Gastroesophageal sphincter (tissue), 4 donors: ENCODE measurements around the gene GNLY. TPM values are rescaled to one million over a fixed set of nuclear protein-coding genes. Genes with fewer than 3 reads are reported as not detected.
"Not testable (repeated sequence)": the region's sequence is repeated elsewhere in the genome, so short reads cannot be mapped to it uniquely, and the experiment has no call there.

Source experiments
- ATAC-seq: fragments of 150-250 bp; one replicate; pipeline ENCODE4 v1.9.1; 2016; ENCODE audit warnings: mild to moderate bottlenecking, moderate library complexity
- H3K27ac ChIP-seq, 4 donors: fragments of 200-600 bp; sonication (generic) in 3 of 4; 1 replicate in 3 of 4; 2 replicates in 1 of 4; pipeline ENCODE4 v1.5.1; 2016 to 2019
- H3K27me3 ChIP-seq: fragments of 200-600 bp; sonication (generic); one replicate; pipeline ENCODE4 v1.5.1; 2019
- H3K36me3 ChIP-seq, 2 donors: fragments of 200-600 bp; sonication (generic); one replicate each; pipeline ENCODE4 v1.5.1; 2019; ENCODE audit warnings: control low read depth in 1 of 2
- H3K4me1 ChIP-seq, 3 donors: fragments of 200-600 bp; sonication (generic); 1 replicate in 2 of 3; 2 replicates in 1 of 3; pipeline ENCODE4 v1.5.1; 2016 to 2019; ENCODE audit warnings: control low read depth in 2 of 3
- H3K4me3 ChIP-seq, 2 donors: fragments of 200-600 bp; sonication (generic); one replicate each; pipeline ENCODE4 v1.5.1; 2019; ENCODE audit warnings: mild to moderate bottlenecking in 1 of 2, moderate library complexity in 1 of 2
- H3K9me3 ChIP-seq, 3 donors: fragments of 200-600 bp; sonication (generic); one replicate each; pipeline ENCODE4 v1.5.1; 2017 to 2019; ENCODE audit warnings: control low read depth in 2 of 3
- CTCF ChIP-seq, 4 experiments: fragments of 200-600 bp in 2 of 4; fragments of 450-650 bp in 2 of 4; sonication (generic) in 1 of 4; IDR thresholded peaks; one replicate each; pipeline ENCODE4 v1.5.1; 2017 to 2019; ENCODE audit warnings: antibody characterized with exemption in 4 of 4, mild to moderate bottlenecking in 2 of 4, moderate library complexity in 2 of 4
- EP300 ChIP-seq: sonication (generic); formaldehyde crosslinking; IDR thresholded peaks from one replicate; pipeline ENCODE4 v1.6.1; 2017; ENCODE audit warnings: antibody characterized with exemption, mild to moderate bottlenecking
- POLR2A ChIP-seq, 2 donors: fragments of 450-650 bp; IDR thresholded peaks; one replicate each; pipeline ENCODE4 v1.6.1; 2017; ENCODE audit warnings: antibody characterized with exemption in 2 of 2, mild to moderate bottlenecking in 2 of 2, moderate library complexity in 1 of 2
- POLR2AphosphoS5 ChIP-seq: sonication (generic); formaldehyde crosslinking; IDR thresholded peaks from one replicate; pipeline ENCODE4 v1.6.1; 2017; ENCODE audit warnings: antibody characterized with exemption
- WGBS, 2 donors: methylation state at CpG; one replicate each; pipeline ENCODE4 v1.1.5; 2018; ENCODE audit warnings: low coverage in 1 of 2; 5-methylcytosine and 5-hydroxymethylcytosine counted together
- total RNA-seq, 4 donors: library from RNA; depleted of rRNA; stranded (reverse); fragments of >200 nt; gene quantifications; one replicate each; pipeline ENCODE4 v1.1.0, GENCODE V29; 2016

Gene GNLY
- total RNA-seq, 4 donors from 2014 or later, result 0.54 to 3.1 TPM; not detected in 2

GRCh38 chr2:85652056-85652455 is 42.1 kb upstream of the GNLY start:
- no peak overlapping the region for H3K27ac ChIP-seq
- H3K27me3 ChIP-seq, result no peaks in the 10 kb centered on the region
- H3K4me3 ChIP-seq, result no peak overlapping the region
- 90 to 100% methylated on average over 2 of the region's 2 CpGs for WGBS, 2 donors
- no peaks in the 10 kb centered on the region for H3K4me1 ChIP-seq
- no peak for TF ChIP-seq CTCF (IDR thresholded peaks at IDR 0.05)
- TF ChIP-seq POLR2AphosphoS5, result no peak
- no peak for TF ChIP-seq POLR2A (IDR thresholded peaks at IDR 0.05)
- no peak for TF ChIP-seq EP300
- ATAC-seq, result no peak
- H3K36me3 ChIP-seq, result peaks cover 0 to 88% of the 10 kb centered on the region in 2 donors
- H3K9me3 ChIP-seq, result no peaks in the 10 kb centered on the region

- Histone ChIP-seq H3K36me3 (peaks cover 0 to 86% of the 10 kb centered on the region in 2 donors), H3K9me3 (no peaks in the 10 kb centered on the region), H3K27ac (no peak overlapping the region), H3K4me3 (no peak overlapping the region), H3K27me3 (no peaks in the 10 kb centered on the region), H3K4me1 (no peaks in the 10 kb centered on the region)
- ATAC-seq, result no peak
- TF ChIP-seq POLR2A (IDR thresholded peaks at IDR 0.05) (no peak), EP300 (no peak), CTCF (IDR thresholded peaks at IDR 0.05) (no peak), POLR2AphosphoS5 (no peak)
- 76 to 100% methylated on average over 1 to 3 of the region's 3 CpGs for WGBS, 2 donors
Measured at GRCh38 chr2:85653996-85654395, 40.2 kb upstream of the GNLY start.

- Histone ChIP-seq H3K4me3 (no peak overlapping the region), H3K9me3 (no peaks in the 10 kb centered on the region), H3K36me3 (peaks cover 0 to 73% of the 10 kb centered on the region in 2 donors), H3K27me3 (no peaks in the 10 kb centered on the region), H3K4me1 (peaks cover 0 to 2% (median 0%) of the 10 kb centered on the region in 3 donors), H3K27ac (no peak overlapping the region)
- TF ChIP-seq POLR2A (IDR thresholded peaks at IDR 0.05), result no peak
- TF ChIP-seq POLR2AphosphoS5, result no peak
- TF ChIP-seq EP300, result no peak
- no peak for TF ChIP-seq CTCF (IDR thresholded peaks at IDR 0.05)
- WGBS, 2 donors, result 80 to 87% methylated on average over 4 to 7 of the region's 7 CpGs
- no peak for ATAC-seq
Measured at GRCh38 chr2:85655961-85656417, 38.2 kb upstream of the GNLY start.

GRCh38 chr2:85656468-85656867 is 37.7 kb upstream of the GNLY start:
- no peaks in the 10 kb centered on the region for H3K27me3 ChIP-seq
- peaks cover 0 to 7% (median 0%) of the 10 kb centered on the region in 3 donors for H3K4me1 ChIP-seq
- no peak overlapping the region for H3K27ac ChIP-seq
- no peak for TF ChIP-seq POLR2A (IDR thresholded peaks at IDR 0.05)
- TF ChIP-seq EP300, result no peak
- no peak for TF ChIP-seq CTCF (IDR thresholded peaks at IDR 0.05)
- no peak for TF ChIP-seq POLR2AphosphoS5
- peaks cover 0 to 68% of the 10 kb centered on the region in 2 donors for H3K36me3 ChIP-seq
- no peak overlapping the region for H3K4me3 ChIP-seq
- WGBS, 2 donors, result 79 to 80% methylated on average over 1 to 3 of the region's 3 CpGs
- H3K9me3 ChIP-seq, result no peaks in the 10 kb centered on the region
- no peak for ATAC-seq

GRCh38 chr2:85657399-85657798 is 36.8 kb upstream of the GNLY start:
- not testable (repeated sequence) for ATAC-seq
- 92% methylated on average over 4 of the region's 4 CpGs; no CpG with 5 or more reads in 1 of the 2 donors for WGBS, 2 donors
- H3K36me3 ChIP-seq, result peaks cover 0 to 59% of the 10 kb centered on the region in 2 donors

More at GRCh38 chr2:85657399-85657798, 36.8 kb upstream of the GNLY start:
- H3K27ac ChIP-seq, H3K27me3 ChIP-seq, H3K9me3 ChIP-seq, H3K4me3 ChIP-seq: not testable (repeated sequence)
- H3K4me1 ChIP-seq, result peaks cover 0 to 16% (median 0%) of the 10 kb centered on the region in 3 donors
